Breast epithelium (tissue), 3 donors: ENCODE results near the gene CPEB3.

ENCODE experiments used
- CTCF ChIP-seq, 3 donors: fragments of 450-650 bp; IDR thresholded peaks; one replicate each; pipeline ENCODE4 v1.5.1; 2016 to 2017; ENCODE audit warnings: antibody characterized with exemption in 3 of 3, mild to moderate bottlenecking in 3 of 3, moderate library complexity in 3 of 3
- POLR2AphosphoS5 ChIP-seq, 3 donors: sonication (generic); formaldehyde crosslinking; IDR thresholded peaks; one replicate each; pipeline ENCODE4 v1.6.1; 2017; ENCODE audit warnings: antibody characterized with exemption in 3 of 3

DNA sequence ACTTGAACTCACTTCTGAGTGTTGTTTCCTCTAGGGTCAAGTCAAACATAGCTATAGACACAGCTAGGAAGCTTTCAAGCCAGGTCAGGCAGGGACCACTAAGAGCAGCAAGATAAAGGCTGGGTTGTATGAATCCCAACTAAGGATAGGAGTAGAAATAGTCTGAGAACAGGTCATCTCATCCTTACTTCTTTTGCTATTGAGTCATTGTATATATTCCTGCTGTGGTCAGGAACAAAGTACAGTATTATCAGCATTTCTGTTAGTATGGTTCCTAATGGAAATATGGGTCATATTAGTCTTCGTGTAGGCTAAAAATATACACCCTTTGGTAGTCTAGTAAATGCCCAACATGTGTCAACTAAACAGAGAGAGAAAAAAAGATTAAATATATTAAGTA lies 222.0 kb downstream of the CPEB3 start:
- TF ChIP-seq POLR2AphosphoS5 (IDR thresholded peaks at IDR 0.05), result no peak
- TF ChIP-seq CTCF (IDR thresholded peaks at IDR 0.05), result no peak
